PC-3 (cell line): Measurements from ENCODE around the gene PKD1L1. TPM values are rescaled to one million over a fixed set of nuclear protein-coding genes. Genes with fewer than 3 reads are reported as not detected.
"Not testable (repeated sequence)": the region's sequence is repeated elsewhere in the genome, so short reads cannot be mapped to it uniquely, and the experiment has no call there.

ENCODE experiments used
- ATAC-seq: fragments of 200-7000 bp; cut with Tn5 transposase; 2 replicates; pipeline ENCODE4 v1.9.1; 2020; ENCODE audit warnings: mild to moderate bottlenecking, moderate library complexity
- BruUV-seq: library from RNA; stranded (reverse); fragments of 400-500 nt; replicated peaks from 2 replicates; lab custom pipeline; 2021; lab: Mats Ljungman, UMichigan
- CTCF ChIA-PET: fragments of 300-600 bp; sonication (Branson Sonifier 250); formaldehyde crosslinking; loops from one replicate; lab custom pipeline; 2022; ENCODE audit warnings: antibody characterized with exemption; lab: Charles Lee
- POLR2A ChIA-PET: fragments of 300-600 bp; sonication (Branson Sonifier 250); formaldehyde crosslinking; loops from one replicate; lab custom pipeline; 2022; ENCODE audit warnings: antibody characterized with exemption; ENCODE audit not compliant: unreplicated experiment; lab: Charles Lee
- DNase-seq: peaks from one replicate; pipeline ENCODE4 v3.0.0-alpha.2; 2015
- H2AFZ ChIP-seq: fragments of 300-600 bp; sonication (generic); 2 replicates; pipeline ENCODE4 v1.6.0; 2016; ENCODE audit warnings: antibody characterized with exemption, low read length
- H3F3A ChIP-seq: fragments of 300-600 bp; sonication (generic); one replicate; pipeline ENCODE4 v1.6.0; 2017; ENCODE audit warnings: antibody characterized with exemption, low read length, control low read depth, mild to moderate bottlenecking; ENCODE audit not compliant: unreplicated experiment
- H3K27ac ChIP-seq: fragments of 300-600 bp; sonication (generic); 2 replicates; pipeline ENCODE4 v1.5.1; 2016; ENCODE audit warnings: mild to moderate bottlenecking, low read length
- H3K27me3 ChIP-seq: fragments of 300-600 bp; sonication (generic); 2 replicates; pipeline ENCODE4 v1.6.1; 2016; ENCODE audit warnings: low read length, mixed read lengths
- H3K36me3 ChIP-seq: fragments of 300-600 bp; sonication (generic); 2 replicates; pipeline ENCODE4 v1.6.1; 2016; ENCODE audit warnings: low read depth, mixed run types, low read length, mixed read lengths
- H3K4me1 ChIP-seq: fragments of 300-600 bp; sonication (generic); 2 replicates; pipeline ENCODE4 v1.5.1; 2016; ENCODE audit warnings: low read length; ENCODE audit not compliant: insufficient read depth
- H3K4me2 ChIP-seq: fragments of 300-600 bp; sonication (generic); 2 replicates; pipeline ENCODE4 v1.6.0; 2016; ENCODE audit warnings: low read length
- H3K4me3 ChIP-seq: fragments of 300-600 bp; sonication (generic); 2 replicates; pipeline ENCODE4 v1.5.1; 2016; ENCODE audit warnings: mild to moderate bottlenecking, low read length, mixed read lengths
- H3K79me2 ChIP-seq: fragments of 300-600 bp; sonication (generic); 2 replicates; pipeline ENCODE4 v1.6.1; 2017; ENCODE audit warnings: low read length, mixed read lengths
- H3K9ac ChIP-seq: fragments of 300-600 bp; sonication (generic); 2 replicates; pipeline ENCODE4 v1.6.0; 2016; ENCODE audit warnings: mild to moderate bottlenecking, low read length
- H3K9me2 ChIP-seq: fragments of 300-600 bp; sonication (generic); replicated peaks from 2 replicates; pipeline ENCODE4 v1.6.1; 2016; ENCODE audit warnings: mixed run types, low read length, mixed read lengths
- H3K9me3 ChIP-seq: fragments of 300-600 bp; sonication (generic); 2 replicates; pipeline ENCODE4 v1.6.1; 2016; ENCODE audit warnings: low read length, mixed read lengths
- H4K20me1 ChIP-seq: fragments of 300-600 bp; sonication (generic); 2 replicates; pipeline ENCODE4 v1.6.1; 2016; ENCODE audit warnings: low read length, mixed read lengths
- CTCF ChIP-seq: fragments of 300-600 bp; sonication (generic); conservative IDR thresholded peaks from 2 replicates; pipeline ENCODE4 v1.5.1; 2017; ENCODE audit warnings: antibody characterized with exemption, low read depth, mild to moderate bottlenecking, low read length
- EZH2 ChIP-seq: fragments of 300-600 bp; sonication (generic); IDR thresholded peaks from one replicate; pipeline ENCODE4 v1.6.1; 2017; ENCODE audit warnings: antibody characterized with exemption, mild to moderate bottlenecking, low read length; ENCODE audit not compliant: unreplicated experiment
- EZH2phosphoT487 ChIP-seq: fragments of 300-600 bp; sonication (generic); IDR thresholded peaks from 2 replicates; pipeline ENCODE4 v1.6.1; 2018; ENCODE audit warnings: mild to moderate bottlenecking, antibody characterized with exemption, low read length, borderline replicate concordance
- intact Hi-C: fragments of 100-400 bp; cut with micrococcal nuclease; formaldehyde crosslinking; loops from 2 replicates; pipeline ENCODE4 v1.9.0; 2023
- total RNA-seq: library from RNA; depleted of rRNA; stranded (reverse); fragments of >200 nt; gene quantifications from 2 replicates; pipeline ENCODE4 v1.2.3, GENCODE V29; 2014

Gene PKD1L1
- total RNA-seq, 1 experiment from 2014 or later: 0.04 TPM

- Histone ChIP-seq H3K9me2 (no peaks in the 10 kb centered on the region), H3K4me2 (no peak overlapping the region), H3K27me3 (no peaks in the 10 kb centered on the region), H3K79me2 (no peaks in the 10 kb centered on the region), H3K4me1 (peaks cover 14% of the 10 kb centered on the region), H3K36me3 (no peaks in the 10 kb centered on the region), H3K27ac (no peak overlapping the region), H4K20me1 (no peaks in the 10 kb centered on the region), H2AFZ (no peak overlapping the region), H3K9ac (no peak overlapping the region), H3K4me3 (no peak overlapping the region), H3F3A (no peaks in the 10 kb centered on the region), H3K9me3 (no peaks in the 10 kb centered on the region)
- ATAC-seq (no peak), DNase-seq (no peak)
- BruUV-seq: no TSS peak
- intact Hi-C loops: loop anchor here (10.0 kb wide), 1 partner anchor 679 kb away; no protein-coding TSS in a partner anchor
- ChIA-PET POLR2A (no interaction called here), CTCF (interaction anchor here (0.6 to 2.2 kb wide), 6 partner anchors 78 to 289 kb away, joined by 3 to 18 read pairs (median 4); no protein-coding TSS in a partner anchor)
- TF ChIP-seq EZH2: no peak
- TF ChIP-seq CTCF: no peak
- TF ChIP-seq EZH2phosphoT487: no peak
These were observed 4.4 kb downstream of the PKD1L1 start for GRCh38 chr7:47943676-47944474.

GRCh38 chr7:47942651-47943050, 5.6 kb downstream of the PKD1L1 start:
- DNase-seq, H3K27me3 ChIP-seq, BruUV-seq, H3K4me2 ChIP-seq, H3K9me2 ChIP-seq, H3K36me3 ChIP-seq, H4K20me1 ChIP-seq, H3K79me2 ChIP-seq, H3K9me3 ChIP-seq, H3K27ac ChIP-seq, H3K9ac ChIP-seq, H3F3A ChIP-seq, ATAC-seq, H2AFZ ChIP-seq, H3K4me3 ChIP-seq, POLR2A ChIA-PET: not testable (repeated sequence)
- CTCF ChIA-PET: interaction anchor here (0.7 kb wide), 1 partner anchor 9 kb away, joined by 13 read pairs; no protein-coding TSS in a partner anchor
- intact Hi-C loops: loop anchor here (10.0 kb wide), 1 partner anchor 678 kb away; no protein-coding TSS in a partner anchor
- peaks cover 14% of the 10 kb centered on the region for H3K4me1 ChIP-seq

GRCh38 chr7:47942132-47942531, 6.1 kb downstream of the PKD1L1 start:
- BruUV-seq: no TSS peak
- no peak for ATAC-seq
- Histone ChIP-seq H3K4me1 (peaks cover 14% of the 10 kb centered on the region), H4K20me1 (no peaks in the 10 kb centered on the region), H3K27ac (peak overlapping the region; percentile 52; the same call in 1 of the 2 replicates), H3K4me3 (no peak overlapping the region), H3K36me3 (no peaks in the 10 kb centered on the region), H3K9me3 (no peaks in the 10 kb centered on the region), H3F3A (no peaks in the 10 kb centered on the region), H3K9ac (no peak overlapping the region), H3K9me2 (no peaks in the 10 kb centered on the region), H3K79me2 (no peaks in the 10 kb centered on the region), H3K27me3 (no peaks in the 10 kb centered on the region), H2AFZ (no peak overlapping the region), H3K4me2 (peak overlapping the region; percentile 42)
- no peak for TF ChIP-seq CTCF
- TF ChIP-seq EZH2phosphoT487: no peak
- no peak for TF ChIP-seq EZH2
- POLR2A ChIA-PET: interaction anchor here (0.6 kb wide), 1 partner anchor 12 kb away, joined by 3 read pairs; no protein-coding TSS in a partner anchor
- no peak for DNase-seq
- CTCF ChIA-PET: interaction anchor here (1.0 kb wide), 1 partner anchor 676 kb away, joined by 6 read pairs; no protein-coding TSS in a partner anchor
- intact Hi-C loops: loop anchor here (10.0 kb wide), 1 partner anchor 677 kb away; no protein-coding TSS in a partner anchor
